Body of pancreas (tissue), 4 donors: ENCODE data around the gene FHOD3.

Source experiments
- POLR2A ChIP-seq, 3 donors: fragments of 450-650 bp; IDR thresholded peaks; one replicate each; pipeline ENCODE4 v1.6.1; 2016; ENCODE audit warnings: antibody characterized with exemption in 3 of 3, mild to moderate bottlenecking in 2 of 3
- TF ChIP-seq, protein P1 (sequence below), 7 experiments: fragments of 450-650 bp in 4 of 7; fragments of 200-600 bp in 3 of 7; sonication (generic) in 3 of 7; IDR thresholded peaks; one replicate each; pipeline ENCODE4 v1.5.1; 2016 to 2019; ENCODE audit warnings: antibody characterized with exemption in 7 of 7

DNA sequence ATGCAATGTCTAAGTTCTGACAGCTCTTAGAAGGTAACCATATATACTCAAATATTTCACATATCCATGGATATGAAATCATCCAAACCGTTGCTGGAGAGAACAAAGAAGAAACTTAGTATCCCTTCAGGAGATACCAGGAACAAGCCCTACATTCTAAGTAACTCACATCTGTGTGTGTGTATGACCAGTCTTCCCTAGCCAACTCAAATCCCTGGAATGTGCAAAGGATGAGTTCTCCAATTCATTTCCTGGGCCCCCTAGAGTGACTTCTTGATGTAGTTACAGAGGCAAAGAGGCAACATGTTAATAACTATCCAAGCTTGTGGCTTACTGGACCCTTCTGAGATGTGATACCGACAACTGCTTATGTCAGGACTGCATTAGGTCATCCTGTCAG, 511.2 kb downstream of the FHOD3 start:
- TF ChIP-seq, protein P1, sequence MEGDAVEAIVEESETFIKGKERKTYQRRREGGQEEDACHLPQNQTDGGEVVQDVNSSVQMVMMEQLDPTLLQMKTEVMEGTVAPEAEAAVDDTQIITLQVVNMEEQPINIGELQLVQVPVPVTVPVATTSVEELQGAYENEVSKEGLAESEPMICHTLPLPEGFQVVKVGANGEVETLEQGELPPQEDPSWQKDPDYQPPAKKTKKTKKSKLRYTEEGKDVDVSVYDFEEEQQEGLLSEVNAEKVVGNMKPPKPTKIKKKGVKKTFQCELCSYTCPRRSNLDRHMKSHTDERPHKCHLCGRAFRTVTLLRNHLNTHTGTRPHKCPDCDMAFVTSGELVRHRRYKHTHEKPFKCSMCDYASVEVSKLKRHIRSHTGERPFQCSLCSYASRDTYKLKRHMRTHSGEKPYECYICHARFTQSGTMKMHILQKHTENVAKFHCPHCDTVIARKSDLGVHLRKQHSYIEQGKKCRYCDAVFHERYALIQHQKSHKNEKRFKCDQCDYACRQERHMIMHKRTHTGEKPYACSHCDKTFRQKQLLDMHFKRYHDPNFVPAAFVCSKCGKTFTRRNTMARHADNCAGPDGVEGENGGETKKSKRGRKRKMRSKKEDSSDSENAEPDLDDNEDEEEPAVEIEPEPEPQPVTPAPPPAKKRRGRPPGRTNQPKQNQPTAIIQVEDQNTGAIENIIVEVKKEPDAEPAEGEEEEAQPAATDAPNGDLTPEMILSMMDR (IDR thresholded peaks at IDR 0.05): no peak
- no peak for TF ChIP-seq POLR2A (IDR thresholded peaks at IDR 0.05)
